Measurements from ENCODE around the gene SLC7A1. TPM values are rescaled to one million over a fixed set of nuclear protein-coding genes. Genes with fewer than 3 reads are reported as not detected.

The SLC7A1 gene
- total and polyA plus RNA-seq, 2 of the 8 experiments (the other 6 are each of a cell fraction or from before 2014, with no cell fraction given) = 26.8 to 114 TPM

- TF ChIP-seq PHF8 (conservative IDR thresholded peaks at IDR 0.05; ENCODE audit: low read depth, low read length) = no peak
- TF ChIP-seq POU5F1 (IDR thresholded peaks at IDR 0.05; ENCODE audit: low read depth, low read length) = no peak
- TF ChIP-seq SP2 (IDR thresholded peaks at IDR 0.05; ENCODE audit: low read length) = no peak
- TF ChIP-seq TAF7 (optimal IDR thresholded peaks at IDR 0.05; ENCODE audit: borderline replicate concordance, low read depth, low read length) = no peak
- no peak for TF ChIP-seq SUZ12 (IDR thresholded peaks at IDR 0.05; ENCODE audit: low read length)
Observed at GRCh38 chr13:29498426-29499040, 97.0 kb downstream of the SLC7A1 start (continued).

Measured in H1 (cell line).